Natural killer cell (primary cell): ENCODE results near the gene ATP5F1D. TPM values are rescaled to one million over a fixed set of nuclear protein-coding genes. Genes with fewer than 3 reads are reported as not detected.

Source experiments
- ATAC-seq, 3 donors: fragments of 150-1000 bp in 2 of 3; fragments of 200-7000 bp in 1 of 3; cut with Tn5 transposase; 1 replicate in 1 of 3; 2 replicates in 2 of 3; pipeline ENCODE4 v1.10.0; 2021; ENCODE audit warnings: mild to moderate bottlenecking in 2 of 3, moderate library complexity in 2 of 3
- DNase-seq, 2 donors: peaks; one replicate each; pipeline versions ENCODE4 v3.0.0 to v3.0.0-alpha.2; 2013 to 2021; ENCODE audit warnings: mixed read lengths in 1 of 2
- H3K27ac ChIP-seq: one replicate; pipeline ENCODE4 v1.5.1; 2013; ENCODE audit warnings: mild to moderate bottlenecking, low read length
- H3K27me3 ChIP-seq: one replicate; pipeline ENCODE4 v1.6.1; 2013; ENCODE audit warnings: low read length; ENCODE audit not compliant: control insufficient read depth, insufficient read depth
- H3K36me3 ChIP-seq: one replicate; pipeline ENCODE4 v1.6.1; 2013; ENCODE audit warnings: low read length; ENCODE audit not compliant: control insufficient read depth, insufficient read depth
- H3K4me1 ChIP-seq: one replicate; pipeline ENCODE4 v1.6.1; 2013; ENCODE audit warnings: low read length; ENCODE audit not compliant: control insufficient read depth, insufficient read depth
- H3K4me3 ChIP-seq: one replicate; pipeline ENCODE4 v1.5.1; 2013; ENCODE audit warnings: low read length
- H3K9me3 ChIP-seq: one replicate; pipeline ENCODE4 v1.6.1; 2013; ENCODE audit warnings: low read length; ENCODE audit not compliant: control insufficient read depth, insufficient read depth
- H3K27ac Mint-ChIP-seq, 2 donors: one replicate each; pipeline ENCODE4 v1.8.0; 2022; ENCODE audit warnings: mild to moderate bottlenecking in 2 of 2, mixed read lengths in 2 of 2, moderate library complexity in 1 of 2
- H3K27me3 Mint-ChIP-seq, 2 donors: one replicate each; pipeline ENCODE4 v1.8.0; 2022; ENCODE audit warnings: low read depth in 2 of 2, mixed read lengths in 2 of 2
- H3K36me3 Mint-ChIP-seq: one replicate; pipeline ENCODE4 v1.8.0; 2022; ENCODE audit warnings: mixed read lengths
- H3K4me1 Mint-ChIP-seq, 2 donors: one replicate each; pipeline ENCODE4 v1.8.0; 2022; ENCODE audit warnings: mixed read lengths in 2 of 2
- H3K4me3 Mint-ChIP-seq: one replicate; pipeline ENCODE4 v1.8.0; 2022; ENCODE audit warnings: mild to moderate bottlenecking, moderate library complexity, mixed read lengths
- H3K9me3 Mint-ChIP-seq, 2 donors: one replicate each; pipeline ENCODE4 v1.8.0; 2022; ENCODE audit warnings: mixed read lengths in 2 of 2
- CTCF ChIP-seq: fragments of 200-600 bp; IDR thresholded peaks from one replicate; pipeline ENCODE4 v1.8.0; 2022; ENCODE audit warnings: antibody characterized with exemption
- WGBS: methylation state at CpG from one replicate; pipeline ENCODE4 v1.1.7; 2013; ENCODE audit warnings: missing lambda C conversion rate; ENCODE audit not compliant: insufficient coverage; 5-methylcytosine and 5-hydroxymethylcytosine counted together
- intact Hi-C: fragments of 100-400 bp; cut with micrococcal nuclease; formaldehyde crosslinking; loops from one replicate; pipeline ENCODE4 v1.14.2; 2022
- total RNA-seq, 4 donors: library from RNA; stranded (reverse); fragments of 120-200 nt in 1 of 4; gene quantifications; one replicate each; pipeline versions ENCODE4 v1.2.3 to v1.2.4, GENCODE V29; 2013 to 2022

Gene ATP5F1D
- total RNA-seq, 3 donors from 2014 or later (not counting 1 experiment from before 2014, with no cell fraction given): 88.6 to 119 (median 104) TPM

- 90% methylated on average over 25 of the region's 25 CpGs for WGBS
- no peaks in the 10 kb centered on the region for H3K9me3 ChIP-seq
- Mint-ChIP-seq H3K4me3 (peak overlapping the region; percentile 59), H3K36me3 (peaks cover 7% of the 10 kb centered on the region), H3K27ac (peak overlapping the region; percentile 93 to 94), H3K9me3 (no peaks in the 10 kb centered on the region), H3K27me3 (no peaks in the 10 kb centered on the region), H3K4me1 (peaks cover 45 to 62% of the 10 kb centered on the region in 2 donors)
- H3K4me3 ChIP-seq: no peak overlapping the region
- ATAC-seq (no peak), DNase-seq (peak in 1 of 2 donors; percentile 28)
- no peak overlapping the region for H3K27ac ChIP-seq
- H3K4me1 ChIP-seq: peaks cover 71% of the 10 kb centered on the region
- no peaks in the 10 kb centered on the region for H3K27me3 ChIP-seq
- TF ChIP-seq CTCF: no peak
- peaks cover 48% of the 10 kb centered on the region for H3K36me3 ChIP-seq
- intact Hi-C loops: loop anchor here (10.0 kb wide), 1 partner anchor 221 kb away; the partner anchor contains the start of genes PCSK4 and REEP6
Measured at GRCh38 chr19:1273263-1274041, 31.9 kb downstream of the ATP5F1D start.

- Mint-ChIP-seq H3K4me3 (peak overlapping the region; percentile 60), H3K36me3 (peaks cover 7% of the 10 kb centered on the region), H3K27ac (peak overlapping the region; percentile 91 to 93), H3K4me1 (peaks cover 38 to 54% of the 10 kb centered on the region in 2 donors), H3K9me3 (no peaks in the 10 kb centered on the region), H3K27me3 (no peaks in the 10 kb centered on the region)
- intact Hi-C loops: loop anchor here (10.0 kb wide), 1 partner anchor 221 kb away; the partner anchor contains the start of genes PCSK4 and REEP6
- H3K4me3 ChIP-seq: no peak overlapping the region
- H3K27me3 ChIP-seq: no peaks in the 10 kb centered on the region
- peak overlapping the region; percentile 80 for H3K27ac ChIP-seq
- H3K9me3 ChIP-seq: no peaks in the 10 kb centered on the region
- H3K4me1 ChIP-seq: peaks cover 67% of the 10 kb centered on the region
- TF ChIP-seq CTCF: no peak
- H3K36me3 ChIP-seq: peaks cover 54% of the 10 kb centered on the region
- DNase-seq: peak in 1 of 2 donors; percentile 32
- ATAC-seq: no peak
- 91% methylated on average over 46 of the region's 46 CpGs for WGBS
Measured at GRCh38 chr19:1274081-1274851, 32.7 kb downstream of the ATP5F1D start.

- H3K9me3 ChIP-seq: no peaks in the 10 kb centered on the region
- peak overlapping the region; percentile 80 for H3K27ac ChIP-seq
- H3K4me1 ChIP-seq: peaks cover 69% of the 10 kb centered on the region
- peak overlapping the region; percentile 23 for H3K4me3 ChIP-seq
- H3K36me3 ChIP-seq: peaks cover 54% of the 10 kb centered on the region
- no peaks in the 10 kb centered on the region for H3K27me3 Mint-ChIP-seq
- peaks cover 40 to 57% of the 10 kb centered on the region in 2 donors for H3K4me1 Mint-ChIP-seq
- intact Hi-C loops: loop anchor here (10.0 kb wide), 1 partner anchor 220 kb away; the partner anchor contains the start of genes PCSK4 and REEP6
- H3K27me3 ChIP-seq: no peaks in the 10 kb centered on the region
- peak overlapping the region; percentile 83 for H3K4me3 Mint-ChIP-seq
- TF ChIP-seq CTCF: no peak
- peaks cover 7% of the 10 kb centered on the region for H3K36me3 Mint-ChIP-seq
- DNase-seq (no peak), ATAC-seq (no peak)
- H3K9me3 Mint-ChIP-seq: no peaks in the 10 kb centered on the region
- WGBS: 59% methylated on average over 44 of the region's 44 CpGs
- H3K27ac Mint-ChIP-seq: peak overlapping the region; percentile 91 to 93
Measured at GRCh38 chr19:1274852-1275259, 33.3 kb downstream of the ATP5F1D start.
